Adrenal gland (tissue), 5 donors: ENCODE data around the gene TNNT2.

Experiments used
- CTCF ChIP-seq, 6 experiments: fragments of 450-650 bp in 4 of 6; fragments of 200-600 bp in 2 of 6; sonication (generic) in 1 of 6; IDR thresholded peaks; 1 replicate in 5 of 6; 2 replicates in 1 of 6; pipeline versions ENCODE4 v1.5.1 to v1.8.0; 2016 to 2021; ENCODE audit warnings: antibody characterized with exemption in 6 of 6, mild to moderate bottlenecking in 2 of 6, moderate library complexity in 1 of 6
- POLR2A ChIP-seq, 2 donors: fragments of 450-650 bp; IDR thresholded peaks; one replicate each; pipeline ENCODE4 v1.6.1; 2017; ENCODE audit warnings: antibody characterized with exemption in 2 of 2, mild to moderate bottlenecking in 2 of 2, moderate library complexity in 1 of 2
- donor health status: DM: no; HTN: no; CAD: no.

GRCh38 chr1:201396861-201397464 is 19.5 kb upstream of the TNNT2 start:
- TF ChIP-seq CTCF (IDR thresholded peaks at IDR 0.05): no peak
- TF ChIP-seq POLR2A (IDR thresholded peaks at IDR 0.05): no peak
